ENCODE data around the gene PHACTR1. TPM values are rescaled to one million over a fixed set of nuclear protein-coding genes. Genes with fewer than 3 reads are reported as not detected.

PHACTR1 gene
- polyA plus RNA-seq, 3 donors, result 6.1 to 26.9 (median 7.6) TPM

GRCh38 chr6:13049666-13050254, 333.2 kb downstream of the PHACTR1 start:
- Mint-ChIP-seq H3K4me3 (no peak overlapping the region), H3K27me3 (ENCODE audit: low read depth in 3 of 3) (peaks cover 0 to 2% (median 1%) of the 10 kb centered on the region in 3 donors)
- no peaks in the 10 kb centered on the region for H4K20me1 ChIP-seq (ENCODE audit: insufficient read depth, low read length)

DNA sequence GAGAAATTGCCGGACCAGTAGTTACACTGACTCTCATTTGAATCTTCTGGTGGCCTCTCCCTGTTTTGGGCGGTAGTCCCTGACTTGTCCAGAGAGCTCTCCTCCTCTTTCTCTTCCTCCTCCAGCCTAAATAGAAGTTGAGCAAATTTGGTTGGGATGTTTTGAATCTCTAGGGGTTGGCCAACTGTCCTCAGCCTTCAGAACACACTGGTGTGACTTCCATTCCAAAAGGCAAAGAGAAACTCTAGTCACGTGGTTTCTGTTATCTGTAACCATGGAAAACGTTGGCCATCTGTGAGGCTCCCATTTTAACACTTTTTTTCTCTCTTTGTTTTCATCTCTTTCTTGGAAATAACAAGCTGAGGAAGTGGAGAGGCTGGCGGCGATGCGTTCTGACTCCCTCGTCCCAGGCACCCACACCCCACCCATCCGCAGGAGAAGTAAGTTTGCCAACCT, 336.5 kb downstream of the PHACTR1 start:
- Histone ChIP-seq H2AFZ (ENCODE audit: insufficient read depth, low read depth, low read length, poor library complexity, severe bottlenecking) (no peak overlapping the region), H3K9ac (ENCODE audit: insufficient read depth, low read length, poor library complexity, severe bottlenecking) (no peak overlapping the region), H3K4me2 (replicated peaks; ENCODE audit: extremely low read depth, low read length, poor library complexity, severe bottlenecking) (no peak overlapping the region), H3K4me3 (replicated peaks in 1 of 3; ENCODE audit: low read depth in 2 of 3, low read length in 3 of 3) (no peak overlapping the region), H3K27me3 (ENCODE audit: control insufficient read depth in 2 of 2, insufficient read depth in 2 of 2, low read length in 2 of 2) (no peaks in the 10 kb centered on the region), H3K79me2 (ENCODE audit: insufficient read depth, low read length) (no peaks in the 10 kb centered on the region), H3K9me3 (replicated peaks in 1 of 2; ENCODE audit: control insufficient read depth in 1 of 2, insufficient read depth in 1 of 2, low read length in 2 of 2) (no peaks in the 10 kb centered on the region), H3K27ac (ENCODE audit: low read depth in 1 of 2, low read length in 2 of 2) (no peak overlapping the region), H4K20me1 (ENCODE audit: insufficient read depth, low read length) (no peaks in the 10 kb centered on the region), H3K4me1 (ENCODE audit: control insufficient read depth in 1 of 2, insufficient read depth in 2 of 2, low read length in 2 of 2) (no peaks in the 10 kb centered on the region), H3K36me3 (replicated peaks in 1 of 2; ENCODE audit: control insufficient read depth in 1 of 2, insufficient read depth in 2 of 2, low read length in 2 of 2) (no peaks in the 10 kb centered on the region)
- intact Hi-C loops (cut with micrococcal nuclease), result no loop called here
- Mint-ChIP-seq H3K27me3 (ENCODE audit: low read depth in 3 of 3) (no peaks in the 10 kb centered on the region), H3K9me3 (peaks cover 0 to 3% (median 0%) of the 10 kb centered on the region in 7 donors), H3K4me3 (no peak overlapping the region), H3K27ac (no peak overlapping the region), H3K4me1 (no peaks in the 10 kb centered on the region), H3K36me3 (peaks cover 0 to 3% of the 10 kb centered on the region in 2 donors)
- no peak for DNase-seq
- no CpG with 5 or more reads among the region's 9 CpGs for WGBS (ENCODE audit: insufficient coverage)
- TF ChIP-seq, protein P1, sequence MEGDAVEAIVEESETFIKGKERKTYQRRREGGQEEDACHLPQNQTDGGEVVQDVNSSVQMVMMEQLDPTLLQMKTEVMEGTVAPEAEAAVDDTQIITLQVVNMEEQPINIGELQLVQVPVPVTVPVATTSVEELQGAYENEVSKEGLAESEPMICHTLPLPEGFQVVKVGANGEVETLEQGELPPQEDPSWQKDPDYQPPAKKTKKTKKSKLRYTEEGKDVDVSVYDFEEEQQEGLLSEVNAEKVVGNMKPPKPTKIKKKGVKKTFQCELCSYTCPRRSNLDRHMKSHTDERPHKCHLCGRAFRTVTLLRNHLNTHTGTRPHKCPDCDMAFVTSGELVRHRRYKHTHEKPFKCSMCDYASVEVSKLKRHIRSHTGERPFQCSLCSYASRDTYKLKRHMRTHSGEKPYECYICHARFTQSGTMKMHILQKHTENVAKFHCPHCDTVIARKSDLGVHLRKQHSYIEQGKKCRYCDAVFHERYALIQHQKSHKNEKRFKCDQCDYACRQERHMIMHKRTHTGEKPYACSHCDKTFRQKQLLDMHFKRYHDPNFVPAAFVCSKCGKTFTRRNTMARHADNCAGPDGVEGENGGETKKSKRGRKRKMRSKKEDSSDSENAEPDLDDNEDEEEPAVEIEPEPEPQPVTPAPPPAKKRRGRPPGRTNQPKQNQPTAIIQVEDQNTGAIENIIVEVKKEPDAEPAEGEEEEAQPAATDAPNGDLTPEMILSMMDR (IDR thresholded peaks at IDR 0.05), result no peak

More at GRCh38 chr6:13049666-13050254, 333.2 kb downstream of the PHACTR1 start:
- Histone ChIP-seq H3K79me2 (ENCODE audit: insufficient read depth, low read length) (no peaks in the 10 kb centered on the region), H3K4me2 (replicated peaks; ENCODE audit: extremely low read depth, low read length, poor library complexity, severe bottlenecking) (no peak overlapping the region), H3K27ac (ENCODE audit: low read depth in 1 of 2, low read length in 2 of 2) (no peak overlapping the region), H3K4me1 (ENCODE audit: control insufficient read depth in 1 of 2, insufficient read depth in 2 of 2, low read length in 2 of 2) (no peaks in the 10 kb centered on the region), H3K27me3 (ENCODE audit: control insufficient read depth in 2 of 2, insufficient read depth in 2 of 2, low read length in 2 of 2) (no peaks in the 10 kb centered on the region), H3K9me3 (replicated peaks in 1 of 2; ENCODE audit: control insufficient read depth in 1 of 2, insufficient read depth in 1 of 2, low read length in 2 of 2) (no peaks in the 10 kb centered on the region), H2AFZ (ENCODE audit: insufficient read depth, low read depth, low read length, poor library complexity, severe bottlenecking) (no peak overlapping the region), H3K36me3 (replicated peaks in 1 of 2; ENCODE audit: control insufficient read depth in 1 of 2, insufficient read depth in 2 of 2, low read length in 2 of 2) (no peaks in the 10 kb centered on the region), H3K4me3 (replicated peaks in 1 of 3; ENCODE audit: low read depth in 2 of 3, low read length in 3 of 3) (no peak overlapping the region), H3K9ac (ENCODE audit: insufficient read depth, low read length, poor library complexity, severe bottlenecking) (no peak overlapping the region)
- H3K4me1 Mint-ChIP-seq, result peaks cover 10% of the 10 kb centered on the region
- H3K9me3 Mint-ChIP-seq, result peaks cover 0 to 3% (median 0%) of the 10 kb centered on the region in 7 donors
- DNase-seq, result no peak
- H3K27ac Mint-ChIP-seq, result no peak overlapping the region
- no peaks in the 10 kb centered on the region for H3K36me3 Mint-ChIP-seq
- intact Hi-C loops (cut with micrococcal nuclease), result no loop called here
- TF ChIP-seq, protein P1 (IDR thresholded peaks at IDR 0.05), result no peak

Measured in CD14-positive monocyte (primary cell).